A204.1 (cell line): Measurements from ENCODE around the gene LDLRAD4.

Experiments
- FAIRE-seq: peaks from 2 replicates; lab custom pipeline; 2012; peaks lifted over from hg19 to GRCh38; lab: Jason Lieb, UNC

LDLRAD4 gene

DNA sequence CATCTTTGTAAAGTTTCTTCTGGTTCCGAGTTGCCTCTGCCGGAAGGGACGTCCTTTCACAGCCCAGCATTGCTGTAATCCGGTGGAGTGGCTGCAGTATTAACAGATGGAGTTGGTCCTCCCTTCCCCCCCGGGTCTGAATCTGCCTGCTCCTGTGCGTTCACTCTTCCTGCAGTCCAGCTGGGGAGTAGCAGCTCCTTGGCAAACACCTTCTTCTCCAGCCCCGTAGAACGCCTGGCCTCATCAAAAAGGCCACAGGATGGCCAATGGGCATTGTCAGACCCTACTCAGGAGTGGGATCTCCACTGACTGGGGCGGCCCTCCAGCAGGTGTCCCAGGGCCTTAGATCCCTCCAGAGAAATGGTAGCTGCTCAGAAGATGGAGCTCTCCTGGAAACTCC, 273.8 kb downstream of the LDLRAD4 start:
- FAIRE-seq: no peak

DNA sequence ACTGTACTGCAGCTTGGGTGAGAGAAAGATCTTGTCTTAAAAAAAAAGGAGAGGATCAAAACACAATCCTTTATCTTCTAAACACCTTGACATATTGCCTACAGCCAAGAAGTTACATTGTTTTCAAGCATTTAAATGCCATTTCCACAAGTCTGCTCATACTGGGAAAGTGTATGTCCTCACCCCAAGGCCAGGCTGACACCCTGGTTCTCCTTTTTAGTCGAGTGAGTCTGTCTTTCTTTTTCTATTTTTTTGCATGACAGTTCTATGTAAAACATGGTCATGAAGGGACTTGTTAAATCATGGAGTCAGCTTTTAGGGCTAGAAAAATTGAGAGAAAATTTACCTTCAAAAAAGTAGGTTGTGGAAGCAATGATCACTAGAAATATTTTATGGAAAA, 274.5 kb downstream of the LDLRAD4 start:
- no peak for FAIRE-seq

- FAIRE-seq: no peak
Measured at GRCh38 chr18:13493725-13494124, 275.2 kb downstream of the LDLRAD4 start.

DNA sequence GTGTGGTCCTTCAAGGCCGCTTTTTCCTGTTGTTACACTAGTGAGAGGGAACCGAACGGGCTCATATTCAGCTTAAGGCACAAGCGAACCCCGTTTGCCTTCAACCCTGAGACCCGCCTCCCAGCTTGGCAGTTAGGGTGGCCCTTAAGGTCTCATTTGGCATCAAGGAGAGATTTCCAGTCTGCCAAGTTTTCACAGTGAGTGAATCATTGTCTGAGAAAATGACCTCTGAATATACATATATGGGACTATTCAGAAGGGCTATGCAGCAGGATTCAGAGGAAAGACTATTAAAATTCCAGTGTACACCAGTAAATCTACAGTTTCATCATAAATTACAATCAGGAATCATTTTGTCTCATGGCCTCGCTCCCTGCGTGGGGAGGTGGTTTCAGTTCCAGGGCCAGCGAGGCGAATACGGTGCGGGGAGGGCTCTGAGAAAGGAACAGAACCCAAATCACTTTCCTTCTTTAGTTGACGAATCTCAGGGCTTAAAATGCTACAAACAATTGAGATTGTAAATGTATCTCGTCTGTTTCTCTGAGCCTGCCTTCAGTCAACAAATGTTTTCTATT, 276.4 kb downstream of the LDLRAD4 start:
- FAIRE-seq: no peak

- no peak for FAIRE-seq
Measured at GRCh38 chr18:13495961-13496360, 277.4 kb downstream of the LDLRAD4 start.

DNA sequence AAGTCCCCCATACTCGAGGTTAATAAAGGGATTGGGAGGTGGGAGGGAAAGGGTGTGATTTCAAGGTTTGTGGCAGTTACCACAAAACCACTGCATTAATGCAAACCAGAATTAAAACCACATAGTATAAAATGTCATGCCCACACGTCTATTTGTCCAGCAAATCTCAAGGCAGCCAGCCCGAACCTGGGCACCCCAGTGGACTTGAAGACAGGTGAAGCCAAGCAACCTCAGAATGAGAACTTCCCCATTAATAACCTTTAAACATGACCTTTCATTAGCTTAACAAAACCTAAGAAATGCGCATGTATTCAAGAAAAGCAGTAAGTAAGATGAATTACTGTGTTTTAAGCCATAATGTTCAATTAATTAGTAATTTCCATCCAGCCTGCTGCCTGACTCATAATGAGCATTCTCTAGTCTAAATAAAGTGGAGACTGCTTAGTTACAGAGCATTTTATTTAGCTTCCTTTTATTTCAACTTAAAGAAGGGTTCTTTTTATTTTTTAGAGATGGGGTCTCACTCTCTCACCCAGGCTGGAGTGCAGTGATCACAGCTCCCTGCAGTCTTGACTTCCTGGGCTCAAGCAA, 278.2 kb downstream of the LDLRAD4 start:
- FAIRE-seq: no peak

DNA sequence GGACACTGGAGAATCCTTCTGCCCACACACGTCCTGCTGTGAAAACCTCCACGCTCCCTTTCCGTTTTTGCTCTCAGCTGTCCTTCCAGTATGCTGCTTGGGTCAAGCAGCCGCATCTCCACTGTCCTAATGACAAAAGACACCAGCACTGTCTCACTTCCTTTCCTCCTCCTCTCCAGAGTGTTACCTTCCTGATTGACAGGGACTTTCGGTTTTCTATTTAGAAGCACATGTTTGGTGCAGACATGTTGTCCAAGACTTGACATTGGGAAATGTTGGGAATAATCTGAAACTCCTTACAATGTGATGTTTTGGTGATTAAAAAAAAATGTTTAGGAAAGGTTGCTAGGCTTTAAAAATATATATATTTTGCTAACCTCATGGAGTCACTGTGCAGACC, 281.2 kb downstream of the LDLRAD4 start:
- no peak for FAIRE-seq

DNA sequence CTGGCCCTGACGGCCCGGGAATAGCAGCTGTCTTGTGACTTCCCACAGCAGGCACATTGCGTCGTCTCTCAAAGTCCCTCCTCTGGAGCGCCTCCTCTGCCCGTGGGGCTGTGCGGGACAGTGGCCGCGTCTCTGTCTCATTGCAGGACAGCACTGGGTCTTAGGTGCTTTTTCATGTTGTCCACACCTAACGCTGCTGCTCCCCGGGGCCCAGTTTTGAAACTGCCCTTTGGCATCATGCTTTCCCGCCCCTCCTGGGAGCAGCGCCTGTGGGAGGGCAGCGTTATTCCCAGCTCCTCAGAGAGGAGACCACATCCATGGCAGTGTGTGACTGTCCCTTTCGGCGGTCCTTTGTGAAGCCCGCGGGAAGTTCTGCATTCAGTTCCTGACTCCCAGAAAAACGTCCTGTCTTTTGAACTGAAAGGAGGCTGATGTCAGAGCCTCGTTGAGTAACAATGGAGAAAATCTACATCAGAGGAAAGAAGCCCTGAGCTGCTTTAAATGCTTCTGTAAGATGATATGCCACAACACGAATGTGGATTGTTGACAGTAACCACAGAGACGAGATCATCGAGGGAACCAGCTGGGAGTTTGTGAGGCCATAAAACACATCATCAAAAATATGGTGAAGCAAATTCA, 281.8 kb downstream of the LDLRAD4 start:
- no peak for FAIRE-seq

GRCh38 chr18:13500869-13501542, 282.4 kb downstream of the LDLRAD4 start:
- FAIRE-seq: no peak

- no peak for FAIRE-seq
Measured at GRCh38 chr18:13501543-13501887, 283.0 kb downstream of the LDLRAD4 start.

- FAIRE-seq: no peak
Measured at GRCh38 chr18:13501891-13502290, 283.3 kb downstream of the LDLRAD4 start.

DNA sequence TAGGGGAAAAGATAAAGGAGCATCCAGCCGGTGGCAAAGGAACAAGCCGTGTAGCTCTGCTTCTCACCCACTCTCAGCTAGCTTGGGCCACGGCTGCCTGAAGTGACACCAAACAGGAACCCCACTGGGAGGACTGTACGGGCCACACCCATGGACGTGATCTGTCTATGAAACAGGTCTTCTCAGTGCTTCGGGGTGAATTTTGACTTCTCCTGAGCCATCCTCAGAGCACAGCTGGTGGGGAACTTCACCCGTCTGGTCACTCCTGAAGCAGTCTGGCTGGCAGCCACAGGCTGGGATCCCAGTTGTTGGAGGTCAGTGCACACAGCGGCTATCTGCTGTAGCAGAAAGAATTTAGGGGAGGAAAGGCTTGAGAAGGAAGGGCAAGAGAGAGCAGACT, 284.0 kb downstream of the LDLRAD4 start:
- no peak for FAIRE-seq

DNA sequence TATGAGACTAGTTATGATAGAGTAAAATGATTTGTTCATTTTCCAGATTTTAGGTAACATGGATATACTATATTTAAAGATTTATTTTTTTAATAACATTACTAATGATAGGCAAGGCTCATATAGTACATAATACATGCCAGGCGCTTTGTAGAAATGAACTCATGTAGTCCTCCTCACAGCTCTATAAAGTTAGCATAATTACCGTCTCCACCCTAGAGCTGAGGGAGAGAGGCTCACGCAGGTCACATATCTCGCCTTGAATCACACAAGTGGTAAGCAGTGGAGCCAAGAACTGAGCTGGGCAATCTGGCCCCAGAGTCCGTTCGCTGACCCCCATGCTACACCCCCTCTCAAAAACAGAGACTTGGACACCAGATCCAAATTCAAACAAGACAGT, 285.3 kb downstream of the LDLRAD4 start:
- no peak for FAIRE-seq

GRCh38 chr18:13505780-13506345, 287.3 kb downstream of the LDLRAD4 start:
- FAIRE-seq: no peak

GRCh38 chr18:13510594-13510993, 292.0 kb downstream of the LDLRAD4 start:
- FAIRE-seq: no peak

DNA sequence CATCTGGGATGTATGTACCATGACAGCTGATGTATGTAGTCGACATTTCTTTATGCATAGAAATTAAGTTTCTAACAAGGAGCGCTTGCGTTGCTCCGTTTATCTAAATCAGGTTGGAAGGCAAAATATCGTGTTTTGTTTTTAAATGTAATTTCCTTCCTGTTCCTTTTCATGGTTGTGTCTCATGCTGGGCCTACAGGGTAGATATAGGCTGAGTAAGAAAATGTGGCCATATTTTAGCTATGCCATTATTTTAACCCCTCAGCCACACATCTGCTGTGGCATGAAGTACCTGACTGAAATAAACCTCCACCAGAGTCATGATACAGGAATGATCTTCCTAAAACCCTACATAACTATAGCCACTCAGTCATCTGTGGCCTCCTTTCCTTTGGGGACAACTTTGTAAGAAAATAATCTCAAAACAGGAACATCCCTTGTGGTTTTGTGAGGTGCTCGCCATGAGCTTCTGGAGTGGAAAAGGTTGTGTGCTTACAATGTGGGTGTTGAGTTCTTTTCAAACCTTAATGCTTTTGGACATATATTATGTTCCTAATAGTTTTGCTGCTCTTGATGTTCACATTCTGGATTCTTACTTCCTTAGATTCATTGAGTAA, 293.5 kb downstream of the LDLRAD4 start:
- FAIRE-seq: no peak

GRCh38 chr18:13513021-13513420, 294.5 kb downstream of the LDLRAD4 start:
- no peak for FAIRE-seq

GRCh38 chr18:13513481-13513880, 294.9 kb downstream of the LDLRAD4 start:
- no peak for FAIRE-seq

- no peak for FAIRE-seq
Measured at GRCh38 chr18:13514558-13514957, 296.0 kb downstream of the LDLRAD4 start.

- FAIRE-seq: no peak
Measured at GRCh38 chr18:13516855-13517254, 298.3 kb downstream of the LDLRAD4 start.

DNA sequence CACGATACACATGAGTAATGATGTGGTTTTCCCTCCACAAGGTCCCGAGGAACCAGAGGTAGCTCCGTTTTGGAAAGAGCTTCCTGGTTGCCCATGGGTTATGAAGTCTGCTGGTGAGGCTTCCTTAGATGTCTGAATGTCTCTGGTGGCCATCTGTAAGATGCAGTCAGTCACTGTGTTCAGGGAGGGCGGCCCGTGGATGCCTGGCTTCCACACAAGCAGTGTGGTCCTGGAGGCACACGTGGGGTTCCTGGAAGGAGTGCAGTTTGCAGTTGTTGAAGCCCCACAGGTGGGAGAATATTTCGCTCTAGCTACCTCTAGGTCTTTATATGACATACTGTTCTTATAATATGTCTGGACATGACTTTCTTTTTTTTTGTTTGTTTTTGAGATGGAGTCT, 298.8 kb downstream of the LDLRAD4 start:
- no peak for FAIRE-seq

DNA sequence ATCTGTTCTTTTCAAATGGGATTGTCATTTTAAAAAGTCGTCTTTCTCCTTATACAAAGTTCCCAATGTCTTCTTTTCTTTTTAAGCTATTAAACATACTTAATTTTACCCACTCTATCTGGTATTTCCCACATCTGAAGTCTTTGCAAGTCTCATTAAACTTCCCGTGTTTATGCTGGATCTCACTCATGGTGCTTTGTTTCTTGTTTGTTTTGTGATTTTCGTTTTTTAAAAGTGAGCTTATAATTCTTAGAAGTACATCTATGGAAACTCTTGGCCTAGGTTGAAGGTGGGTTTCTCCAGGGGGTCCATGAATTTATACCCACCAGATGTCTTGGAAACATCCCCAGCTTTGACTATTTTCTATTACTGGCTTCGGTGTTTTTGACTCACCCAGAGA, 299.8 kb downstream of the LDLRAD4 start:
- FAIRE-seq: no peak

DNA sequence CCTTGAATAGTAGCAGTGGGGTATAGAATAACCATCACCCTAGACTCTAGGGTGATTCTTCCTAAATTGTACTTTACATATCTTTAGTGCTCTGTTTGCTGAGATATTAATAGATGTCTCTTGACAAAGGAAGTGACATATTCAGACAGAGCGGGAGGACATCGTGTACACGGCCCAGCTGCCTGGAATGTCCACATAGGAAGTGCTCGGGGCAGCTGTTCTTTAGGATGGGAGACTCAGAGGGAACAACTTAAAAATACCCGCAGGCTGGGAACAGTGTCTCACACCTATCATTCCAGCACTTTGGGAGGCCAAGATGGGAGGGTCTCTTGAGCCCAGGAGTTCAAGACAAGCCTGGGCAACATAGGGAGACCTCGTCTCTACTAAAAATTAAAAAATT, 301.7 kb downstream of the LDLRAD4 start:
- FAIRE-seq: no peak
